GM10847 (cell line): ENCODE results near the gene AMIGO3.

Experiments used
- POLR2A ChIP-seq: IDR thresholded peaks from 2 replicates; pipeline ENCODE4 v1.6.1; 2011; ENCODE audit not compliant: insufficient read length; ENCODE audit errors: extremely low read depth

Gene AMIGO3

GRCh38 chr3:49703956-49704355, 15.5 kb downstream of the AMIGO3 start:
- TF ChIP-seq POLR2A, result no peak

GRCh38 chr3:49703443-49703927, 16.0 kb downstream of the AMIGO3 start:
- no peak for TF ChIP-seq POLR2A

GRCh38 chr3:49702672-49703071, 16.8 kb downstream of the AMIGO3 start:
- TF ChIP-seq POLR2A, result no peak

- no peak for TF ChIP-seq POLR2A
These were observed 18.0 kb downstream of the AMIGO3 start for GRCh38 chr3:49701388-49702077.

- TF ChIP-seq POLR2A, result no peak
These were observed 18.9 kb downstream of the AMIGO3 start for GRCh38 chr3:49700453-49701128.

GRCh38 chr3:49700014-49700413, 19.5 kb downstream of the AMIGO3 start:
- TF ChIP-seq POLR2A, result no peak

- TF ChIP-seq POLR2A, result no peak
These were observed 20.1 kb downstream of the AMIGO3 start for GRCh38 chr3:49699281-49699979.

GRCh38 chr3:49689046-49689907, 30.2 kb downstream of the AMIGO3 start, which contains the start of the genes MST1 and RNF123:
TSS of gene MST1 (minus strand) at chr3:49689474. CDS start at chr3:49688691, 783 bp downstream.
TSS of gene RNF123 (plus strand) at chr3:49689557. CDS start at chr3:49691166, 1,609 bp downstream.
- peak; percentile 51 for TF ChIP-seq POLR2A

GRCh38 chr3:49683162-49683561, 36.3 kb downstream of the AMIGO3 start:
- TF ChIP-seq POLR2A, result no peak

GRCh38 chr3:49681543-49681942, 37.9 kb downstream of the AMIGO3 start:
- no peak for TF ChIP-seq POLR2A

GRCh38 chr3:49681232-49681522, 38.3 kb downstream of the AMIGO3 start:
- no peak for TF ChIP-seq POLR2A

- no peak for TF ChIP-seq POLR2A
These were observed 38.8 kb downstream of the AMIGO3 start for GRCh38 chr3:49680493-49681231.

- TF ChIP-seq POLR2A, result no peak
These were observed 43.6 kb downstream of the AMIGO3 start for GRCh38 chr3:49675912-49676311.

- no peak for TF ChIP-seq POLR2A
These were observed 44.9 kb downstream of the AMIGO3 start for GRCh38 chr3:49674497-49674983.
